ENCODE measurements around the gene GRIN2A. TPM values are rescaled to one million over a fixed set of nuclear protein-coding genes. Genes with fewer than 3 reads are reported as not detected.
"Not testable (repeated sequence)": the region's sequence is repeated elsewhere in the genome, so short reads cannot be mapped to it uniquely, and the experiment has no call there.

The GRIN2A gene
- polyA plus RNA-seq, 1 donor (not counting 4 experiments of a cell fraction or from before 2014, with no cell fraction given), result 0.01 TPM

DNA sequence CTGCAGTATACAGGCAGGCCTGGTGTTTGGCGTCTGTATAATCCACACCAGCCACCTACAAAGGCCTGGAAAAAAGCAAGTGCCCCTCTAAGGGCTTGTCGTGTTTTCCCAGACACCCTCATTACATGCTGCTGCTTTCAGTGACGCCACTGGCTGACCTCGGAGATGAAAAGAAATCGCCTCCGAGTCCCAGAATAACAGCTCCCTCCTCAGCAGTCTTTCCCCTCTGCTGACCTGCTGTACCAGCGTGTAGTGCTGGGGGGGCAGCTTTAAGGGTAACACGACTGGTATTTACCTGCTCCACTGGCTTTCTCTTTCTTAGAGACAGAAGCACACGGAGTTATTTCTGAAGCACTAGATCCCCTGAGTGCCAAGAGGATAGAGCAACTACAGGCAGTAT is 296.8 kb downstream of the GRIN2A start:
- Histone ChIP-seq H3K4me2 (ENCODE audit: control insufficient read depth, extremely low read depth, insufficient read depth, low read depth, low read length) (no peak overlapping the region), H2AFZ (ENCODE audit: control insufficient read depth, low read length) (no peak overlapping the region)

DNA sequence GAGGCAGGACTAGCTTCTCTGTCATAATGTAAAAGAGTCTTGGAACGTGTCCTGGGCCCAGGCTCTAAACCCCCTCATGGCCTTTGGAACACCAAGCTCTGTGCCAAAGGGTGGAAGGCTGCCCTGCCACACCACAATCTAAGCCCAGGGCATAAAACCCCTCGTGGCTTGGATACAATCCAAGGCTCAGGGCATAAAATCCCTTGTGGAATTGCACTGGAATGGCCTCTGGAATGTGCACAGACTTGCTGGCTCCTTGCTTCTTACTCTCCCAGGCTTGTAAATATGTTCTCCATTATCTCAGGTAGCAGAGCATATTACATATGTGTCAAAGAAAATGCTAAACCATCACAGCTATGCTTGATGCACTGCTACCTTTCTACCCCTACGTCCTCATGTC is 306.2 kb downstream of the GRIN2A start:
- H3K27me3 ChIP-seq (ENCODE audit: control insufficient read depth, extremely low read depth, insufficient read depth, low read length); H4K20me1 ChIP-seq (ENCODE audit: control insufficient read depth, extremely low read depth, insufficient read depth, low read length); H3K9me1 ChIP-seq (ENCODE audit: control insufficient read depth, extremely low read depth, insufficient read depth, low read length); dilution Hi-C loops (cut with MboI; ENCODE audit: extremely low pct_ligation_motif_present, low sequenced_read_pairs); DNase-seq (ENCODE audit: low read depth, low spot score); H3K36me3 ChIP-seq (ENCODE audit: control insufficient read depth in 2 of 2, extremely low read depth in 1 of 2, insufficient read depth in 2 of 2, low read length in 2 of 2); H3K4me2 ChIP-seq (ENCODE audit: control insufficient read depth, extremely low read depth, insufficient read depth, low read depth, low read length); H3K9me3 ChIP-seq (ENCODE audit: control insufficient read depth, low read depth, low read length); H3K27ac ChIP-seq (ENCODE audit: control insufficient read depth, insufficient read depth, low read length); H3K9ac ChIP-seq (ENCODE audit: control insufficient read depth, extremely low read depth, insufficient read depth, low read length); H3K79me2 ChIP-seq (ENCODE audit: control insufficient read depth, insufficient read depth, low read length); H2AFZ ChIP-seq (ENCODE audit: control insufficient read depth, low read length); H3K4me3 ChIP-seq (ENCODE audit: control insufficient read depth in 2 of 3, extremely low read depth in 1 of 3, insufficient read depth in 2 of 3, low read depth in 1 of 3, low read length in 3 of 3); FAIRE-seq: not testable (repeated sequence)
- peaks cover 14% of the 10 kb centered on the region for H3K4me1 ChIP-seq (ENCODE audit: control insufficient read depth, extremely low read depth, insufficient read depth, low read length)

More for the DNA sequence above, 296.8 kb downstream of the GRIN2A start:
- H3K4me1 ChIP-seq (ENCODE audit: control insufficient read depth, extremely low read depth, insufficient read depth, low read length), result no peaks in the 10 kb centered on the region
- H3K9me1 ChIP-seq (ENCODE audit: control insufficient read depth, extremely low read depth, insufficient read depth, low read length), result no peaks in the 10 kb centered on the region
- H3K36me3 ChIP-seq (ENCODE audit: control insufficient read depth in 2 of 2, extremely low read depth in 1 of 2, insufficient read depth in 2 of 2, low read length in 2 of 2), result no peaks in the 10 kb centered on the region
- H3K4me3 ChIP-seq (ENCODE audit: control insufficient read depth in 2 of 3, extremely low read depth in 1 of 3, insufficient read depth in 2 of 3, low read depth in 1 of 3, low read length in 3 of 3), result no peak overlapping the region
- no peaks in the 10 kb centered on the region for H3K79me2 ChIP-seq (ENCODE audit: control insufficient read depth, insufficient read depth, low read length)
- H3K27ac ChIP-seq (ENCODE audit: control insufficient read depth, insufficient read depth, low read length), result no peak overlapping the region
- H3K9ac ChIP-seq (ENCODE audit: control insufficient read depth, extremely low read depth, insufficient read depth, low read length), result no peak overlapping the region
- H4K20me1 ChIP-seq (ENCODE audit: control insufficient read depth, extremely low read depth, insufficient read depth, low read length), result no peaks in the 10 kb centered on the region
- H3K9me3 ChIP-seq (ENCODE audit: control insufficient read depth, low read depth, low read length), result no peaks in the 10 kb centered on the region
- TF ChIP-seq, protein P1, sequence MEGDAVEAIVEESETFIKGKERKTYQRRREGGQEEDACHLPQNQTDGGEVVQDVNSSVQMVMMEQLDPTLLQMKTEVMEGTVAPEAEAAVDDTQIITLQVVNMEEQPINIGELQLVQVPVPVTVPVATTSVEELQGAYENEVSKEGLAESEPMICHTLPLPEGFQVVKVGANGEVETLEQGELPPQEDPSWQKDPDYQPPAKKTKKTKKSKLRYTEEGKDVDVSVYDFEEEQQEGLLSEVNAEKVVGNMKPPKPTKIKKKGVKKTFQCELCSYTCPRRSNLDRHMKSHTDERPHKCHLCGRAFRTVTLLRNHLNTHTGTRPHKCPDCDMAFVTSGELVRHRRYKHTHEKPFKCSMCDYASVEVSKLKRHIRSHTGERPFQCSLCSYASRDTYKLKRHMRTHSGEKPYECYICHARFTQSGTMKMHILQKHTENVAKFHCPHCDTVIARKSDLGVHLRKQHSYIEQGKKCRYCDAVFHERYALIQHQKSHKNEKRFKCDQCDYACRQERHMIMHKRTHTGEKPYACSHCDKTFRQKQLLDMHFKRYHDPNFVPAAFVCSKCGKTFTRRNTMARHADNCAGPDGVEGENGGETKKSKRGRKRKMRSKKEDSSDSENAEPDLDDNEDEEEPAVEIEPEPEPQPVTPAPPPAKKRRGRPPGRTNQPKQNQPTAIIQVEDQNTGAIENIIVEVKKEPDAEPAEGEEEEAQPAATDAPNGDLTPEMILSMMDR (optimal IDR thresholded peaks at IDR 0.05 in 1 of 3, IDR thresholded peaks at IDR 0.05 in 1 of 3, conservative IDR thresholded peaks at IDR 0.05 in 1 of 3; ENCODE audit: extremely low read depth in 1 of 3, insufficient read depth in 2 of 3, low read length in 3 of 3), result no peak
- TF ChIP-seq EZH2 (IDR thresholded peaks at IDR 0.05; ENCODE audit: low read length), result no peak
- no peaks in the 10 kb centered on the region for H3K27me3 ChIP-seq (ENCODE audit: control insufficient read depth, extremely low read depth, insufficient read depth, low read length)
- FAIRE-seq (no peak), DNase-seq (ENCODE audit: low read depth, low spot score) (no peak)
- dilution Hi-C loops (cut with MboI; ENCODE audit: extremely low pct_ligation_motif_present, low sequenced_read_pairs), result no loop called here

DNA sequence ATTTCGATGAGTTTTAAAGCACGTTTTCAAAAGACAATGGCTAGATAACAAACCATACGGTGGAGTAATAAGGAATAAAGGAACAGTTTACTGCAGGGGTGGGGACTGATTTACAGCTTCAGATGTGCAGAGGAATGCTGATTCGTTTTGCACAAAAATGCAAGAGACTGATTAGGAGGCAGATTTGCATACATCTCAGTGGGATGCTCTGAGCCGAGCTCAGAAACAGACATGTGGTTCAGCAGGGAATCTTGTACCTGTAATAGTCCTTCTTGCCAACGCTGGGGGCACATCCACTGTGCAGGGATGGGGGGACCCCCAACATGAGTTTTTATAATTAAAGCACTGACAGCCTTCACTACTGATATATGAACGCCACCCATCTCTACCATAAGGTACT is 308.0 kb downstream of the GRIN2A start:
- Histone ChIP-seq H3K27ac (ENCODE audit: control insufficient read depth, insufficient read depth, low read length) (no peak overlapping the region), H3K79me2 (ENCODE audit: control insufficient read depth, insufficient read depth, low read length) (no peaks in the 10 kb centered on the region), H4K20me1 (ENCODE audit: control insufficient read depth, extremely low read depth, insufficient read depth, low read length) (no peaks in the 10 kb centered on the region), H3K27me3 (ENCODE audit: control insufficient read depth, extremely low read depth, insufficient read depth, low read length) (no peaks in the 10 kb centered on the region), H3K9me1 (ENCODE audit: control insufficient read depth, extremely low read depth, insufficient read depth, low read length) (no peaks in the 10 kb centered on the region), H3K9ac (ENCODE audit: control insufficient read depth, extremely low read depth, insufficient read depth, low read length) (no peak overlapping the region), H3K4me1 (ENCODE audit: control insufficient read depth, extremely low read depth, insufficient read depth, low read length) (peaks cover 28% of the 10 kb centered on the region), H3K9me3 (ENCODE audit: control insufficient read depth, low read depth, low read length) (no peaks in the 10 kb centered on the region), H3K36me3 (ENCODE audit: control insufficient read depth in 2 of 2, extremely low read depth in 1 of 2, insufficient read depth in 2 of 2, low read length in 2 of 2) (no peaks in the 10 kb centered on the region), H2AFZ (ENCODE audit: control insufficient read depth, low read length) (no peak overlapping the region), H3K4me3 (ENCODE audit: control insufficient read depth in 2 of 3, extremely low read depth in 1 of 3, insufficient read depth in 2 of 3, low read depth in 1 of 3, low read length in 3 of 3) (no peak overlapping the region), H3K4me2 (ENCODE audit: control insufficient read depth, extremely low read depth, insufficient read depth, low read depth, low read length) (no peak overlapping the region)
- DNase-seq (ENCODE audit: low read depth, low spot score) (no peak), FAIRE-seq (no peak)
- TF ChIP-seq, protein P1 (optimal IDR thresholded peaks at IDR 0.05 in 1 of 3, IDR thresholded peaks at IDR 0.05 in 1 of 3, conservative IDR thresholded peaks at IDR 0.05 in 1 of 3; ENCODE audit: extremely low read depth in 1 of 3, insufficient read depth in 2 of 3, low read length in 3 of 3), result no peak
- no peak for TF ChIP-seq EZH2 (IDR thresholded peaks at IDR 0.05; ENCODE audit: low read length)
- dilution Hi-C loops (cut with MboI; ENCODE audit: extremely low pct_ligation_motif_present, low sequenced_read_pairs), result no loop called here

Measured in keratinocyte (primary cell).